HG03575 (cell line): Measurements from ENCODE around the gene NPIPA7.
"Not testable (repeated sequence)": the region's sequence is repeated elsewhere in the genome, so short reads cannot be mapped to it uniquely, and the experiment has no call there.

Experiments
- ATAC-seq: cut with Tn5 transposase; IDR thresholded peaks from one replicate; pipeline ENCODE4 v1.9.1; 2021; ENCODE audit not compliant: unreplicated experiment, insufficient number of reproducible peaks, low FRiP score; ENCODE audit errors: extremely low read depth

NPIPA7 gene

GRCh38 chr16:16413773-16414172 lies 34.8 kb downstream of the NPIPA7 start:
- ATAC-seq, result not testable (repeated sequence)

- not testable (repeated sequence) for ATAC-seq
Observed at GRCh38 chr16:16417071-16417470, 38.1 kb downstream of the NPIPA7 start.

- not testable (repeated sequence) for ATAC-seq
Observed at GRCh38 chr16:16417914-16418544, 39.1 kb downstream of the NPIPA7 start.

- ATAC-seq, result not testable (repeated sequence)
Observed at GRCh38 chr16:16420515-16420914, 41.6 kb downstream of the NPIPA7 start.

- ATAC-seq, result not testable (repeated sequence)
Observed at GRCh38 chr16:16425146-16425545, 46.2 kb downstream of the NPIPA7 start.

GRCh38 chr16:16431135-16431534 lies 52.2 kb downstream of the NPIPA7 start:
- ATAC-seq, result not testable (repeated sequence)

- ATAC-seq, result not testable (repeated sequence)
Observed at GRCh38 chr16:16434711-16435110, 55.8 kb downstream of the NPIPA7 start.

GRCh38 chr16:16441401-16441800 lies 62.5 kb downstream of the NPIPA7 start:
- not testable (repeated sequence) for ATAC-seq
